ENCODE data around the gene CADM2. TPM values are rescaled to one million over a fixed set of nuclear protein-coding genes. Genes with fewer than 3 reads are reported as not detected.

Gene CADM2
- total RNA-seq, 2 donors from 2014 or later, result 24.1 to 29.8 TPM

DNA sequence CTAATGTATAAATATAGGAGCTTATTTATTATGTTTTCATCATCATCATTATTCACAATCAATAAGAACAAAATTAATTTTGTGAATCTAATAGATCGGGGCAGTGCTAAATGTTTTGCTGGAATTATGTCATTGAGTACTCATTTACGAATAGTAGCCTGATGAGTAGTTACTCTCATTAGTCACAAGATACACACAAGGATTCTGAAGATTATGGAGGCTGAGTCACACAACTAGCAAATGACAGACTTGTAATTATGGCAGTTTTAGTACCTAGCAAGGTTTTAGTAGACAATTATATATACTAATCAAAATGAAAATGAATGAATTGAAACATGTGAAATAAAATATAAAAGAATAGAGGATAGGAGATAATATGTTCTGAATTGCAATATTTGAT, 954.2 kb downstream of the CADM2 start:
- Mint-ChIP-seq H3K4me3 (no peak overlapping the region), H3K4me1 (no peaks in the 10 kb centered on the region), H3K27ac (no peak overlapping the region), H3K36me3 (ENCODE audit: low read depth) (peaks cover 2% of the 10 kb centered on the region), H3K9me3 (peaks cover 5% of the 10 kb centered on the region), H3K27me3 (ENCODE audit: insufficient read depth) (no peaks in the 10 kb centered on the region)
- no peaks in the 10 kb centered on the region for H3K27me3 ChIP-seq (ENCODE audit: control insufficient read depth, insufficient read depth, low read length, poor library complexity, severe bottlenecking)
- TF ChIP-seq, protein P1, sequence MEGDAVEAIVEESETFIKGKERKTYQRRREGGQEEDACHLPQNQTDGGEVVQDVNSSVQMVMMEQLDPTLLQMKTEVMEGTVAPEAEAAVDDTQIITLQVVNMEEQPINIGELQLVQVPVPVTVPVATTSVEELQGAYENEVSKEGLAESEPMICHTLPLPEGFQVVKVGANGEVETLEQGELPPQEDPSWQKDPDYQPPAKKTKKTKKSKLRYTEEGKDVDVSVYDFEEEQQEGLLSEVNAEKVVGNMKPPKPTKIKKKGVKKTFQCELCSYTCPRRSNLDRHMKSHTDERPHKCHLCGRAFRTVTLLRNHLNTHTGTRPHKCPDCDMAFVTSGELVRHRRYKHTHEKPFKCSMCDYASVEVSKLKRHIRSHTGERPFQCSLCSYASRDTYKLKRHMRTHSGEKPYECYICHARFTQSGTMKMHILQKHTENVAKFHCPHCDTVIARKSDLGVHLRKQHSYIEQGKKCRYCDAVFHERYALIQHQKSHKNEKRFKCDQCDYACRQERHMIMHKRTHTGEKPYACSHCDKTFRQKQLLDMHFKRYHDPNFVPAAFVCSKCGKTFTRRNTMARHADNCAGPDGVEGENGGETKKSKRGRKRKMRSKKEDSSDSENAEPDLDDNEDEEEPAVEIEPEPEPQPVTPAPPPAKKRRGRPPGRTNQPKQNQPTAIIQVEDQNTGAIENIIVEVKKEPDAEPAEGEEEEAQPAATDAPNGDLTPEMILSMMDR (conservative IDR thresholded peaks at IDR 0.05), result no peak
- no peaks in the 10 kb centered on the region for H3K4me1 ChIP-seq (ENCODE audit: control insufficient read depth, insufficient read depth, low read length)
- no peak overlapping the region for H3K9ac ChIP-seq (ENCODE audit: extremely low read depth, low read length, poor library complexity, severe bottlenecking)
- no peak overlapping the region for H3K4me3 ChIP-seq (ENCODE audit: low read length)
- no peaks in the 10 kb centered on the region for H3K36me3 ChIP-seq (ENCODE audit: control insufficient read depth, insufficient read depth, low read length)
- WGBS, 2 experiments (ENCODE audit: insufficient coverage in 1 of 2, insufficient read length in 1 of 2), result 97 to 100% methylated on average over 1 to 2 of the region's 2 CpGs
- H3K9me3 ChIP-seq (ENCODE audit: control insufficient read depth, low read length), result no peaks in the 10 kb centered on the region
- H3K27ac ChIP-seq (ENCODE audit: low read depth, low read length), result no peak overlapping the region
- no peak for DNase-seq

DNA sequence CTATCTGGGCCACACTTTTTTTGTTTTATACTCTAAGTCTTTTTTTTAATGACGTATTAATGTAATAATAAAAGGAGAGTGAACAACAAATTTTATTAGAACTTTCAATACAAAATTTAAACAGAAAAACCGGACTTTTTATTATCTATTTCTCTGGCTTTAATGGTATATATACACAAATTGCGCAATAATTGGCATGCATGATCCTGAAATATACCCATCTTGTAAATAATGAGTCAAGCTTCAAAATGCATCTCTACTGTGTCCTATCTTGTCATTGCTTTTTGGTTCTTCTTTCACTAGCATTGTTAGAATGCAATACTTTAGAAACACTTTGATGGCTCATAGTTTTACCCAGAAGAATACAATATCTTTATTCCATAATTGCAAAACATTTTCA, 963.6 kb downstream of the CADM2 start:
- Mint-ChIP-seq H3K4me3 (no peak overlapping the region), H3K27ac (no peak overlapping the region)

DNA sequence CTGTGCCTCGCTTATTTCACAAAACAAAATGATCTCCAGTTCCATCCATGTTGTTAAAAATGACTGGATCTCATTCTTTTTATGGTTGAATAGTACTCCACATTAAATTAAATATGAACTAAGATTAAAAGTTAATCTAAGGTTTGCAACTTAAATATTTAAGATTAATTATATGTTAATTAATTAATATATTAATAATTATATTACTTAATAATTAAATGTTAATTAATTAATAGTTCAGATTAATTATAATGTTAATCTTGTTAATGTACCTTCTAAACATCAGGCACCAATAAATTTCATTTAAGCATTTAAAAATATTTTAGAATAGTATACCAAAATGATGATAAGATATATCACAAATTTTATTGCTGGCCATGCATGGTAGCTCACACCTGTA, 971.9 kb downstream of the CADM2 start:
- DNase-seq, result no peak
- Histone ChIP-seq H3K4me3 (ENCODE audit: low read length) (no peak overlapping the region), H3K36me3 (ENCODE audit: control insufficient read depth, insufficient read depth, low read length) (no peaks in the 10 kb centered on the region), H3K9ac (ENCODE audit: extremely low read depth, low read length, poor library complexity, severe bottlenecking) (no peak overlapping the region), H3K27ac (ENCODE audit: low read depth, low read length) (no peak overlapping the region), H3K9me3 (ENCODE audit: control insufficient read depth, low read length) (no peaks in the 10 kb centered on the region), H3K27me3 (ENCODE audit: control insufficient read depth, insufficient read depth, low read length, poor library complexity, severe bottlenecking) (no peaks in the 10 kb centered on the region), H3K4me1 (ENCODE audit: control insufficient read depth, insufficient read depth, low read length) (no peaks in the 10 kb centered on the region)
- Mint-ChIP-seq H3K27ac (no peak overlapping the region), H3K27me3 (ENCODE audit: insufficient read depth) (no peaks in the 10 kb centered on the region), H3K9me3 (no peaks in the 10 kb centered on the region), H3K4me3 (no peak overlapping the region), H3K4me1 (peaks cover 7% of the 10 kb centered on the region), H3K36me3 (ENCODE audit: low read depth) (no peaks in the 10 kb centered on the region)
- no CpG with 5 or more reads among the region's 1 CpG for WGBS, 2 experiments (ENCODE audit: insufficient coverage in 1 of 2, insufficient read length in 1 of 2)
- TF ChIP-seq, protein P1 (conservative IDR thresholded peaks at IDR 0.05), result no peak

More for the DNA sequence above, 963.6 kb downstream of the CADM2 start:
- no peaks in the 10 kb centered on the region for H3K27me3 ChIP-seq (ENCODE audit: control insufficient read depth, insufficient read depth, low read length, poor library complexity, severe bottlenecking)
- no peak overlapping the region for H3K4me3 ChIP-seq (ENCODE audit: low read length)
- TF ChIP-seq, protein P1 (conservative IDR thresholded peaks at IDR 0.05), result no peak
- Mint-ChIP-seq H3K36me3 (ENCODE audit: low read depth) (peaks cover 2% of the 10 kb centered on the region), H3K9me3 (peaks cover 5% of the 10 kb centered on the region), H3K27me3 (ENCODE audit: insufficient read depth) (no peaks in the 10 kb centered on the region), H3K4me1 (no peaks in the 10 kb centered on the region)
- WGBS, 2 experiments (ENCODE audit: insufficient coverage in 1 of 2, insufficient read length in 1 of 2), result 91 to 100% methylated on average over 1 to 2 of the region's 3 CpGs
- H3K27ac ChIP-seq (ENCODE audit: low read depth, low read length), result no peak overlapping the region
- no peak overlapping the region for H3K9ac ChIP-seq (ENCODE audit: extremely low read depth, low read length, poor library complexity, severe bottlenecking)
- no peak for DNase-seq
- no peaks in the 10 kb centered on the region for H3K4me1 ChIP-seq (ENCODE audit: control insufficient read depth, insufficient read depth, low read length)
- no peaks in the 10 kb centered on the region for H3K36me3 ChIP-seq (ENCODE audit: control insufficient read depth, insufficient read depth, low read length)
- H3K9me3 ChIP-seq (ENCODE audit: control insufficient read depth, low read length), result no peaks in the 10 kb centered on the region

Data from endodermal cell (in vitro differentiated cells).